ENCODE data around the gene TTLL8.

The TTLL8 gene

DNA sequence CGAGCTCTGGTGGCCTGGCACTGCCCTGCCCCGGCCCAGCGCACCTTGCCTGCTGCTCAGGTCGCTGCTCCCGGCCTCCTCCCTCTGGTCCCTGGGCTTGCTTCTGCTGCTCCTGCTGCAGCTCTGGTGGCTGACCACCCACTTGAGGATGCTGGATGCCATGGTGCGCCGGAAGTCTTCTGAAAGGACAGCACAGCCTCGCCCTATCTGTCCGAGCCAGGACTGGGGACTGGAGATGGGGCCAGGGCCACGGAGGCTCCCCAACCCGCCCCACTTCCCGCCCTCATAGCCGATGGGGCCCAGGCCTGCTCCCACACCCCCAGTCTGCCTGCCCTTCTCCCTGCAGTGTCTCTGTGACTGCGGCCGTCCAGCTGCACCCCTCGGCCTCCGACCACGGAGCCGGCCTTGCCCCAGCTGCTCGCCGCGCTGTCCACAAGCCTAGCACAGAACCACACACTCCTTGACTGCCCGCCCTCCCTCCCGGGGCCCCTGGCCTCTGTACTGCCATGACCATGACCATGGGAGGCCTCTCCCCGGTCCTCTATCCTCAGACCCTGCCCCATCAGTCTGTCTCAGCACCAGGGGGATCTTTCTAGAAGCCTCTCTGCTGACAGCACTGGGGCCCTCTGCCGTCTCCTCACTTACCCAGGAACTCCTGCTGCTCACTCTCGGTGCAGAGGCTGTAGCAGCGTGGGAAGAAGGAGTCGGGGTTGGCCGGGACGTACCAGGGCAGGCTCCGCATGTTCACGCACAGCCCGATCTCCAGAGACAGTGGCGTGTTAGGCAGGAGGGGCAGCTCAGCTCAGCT, 12.7 kb downstream of the TTLL8 start:
- in situ Hi-C loops (cut with MboI; ENCODE audit: low sequenced_read_pairs), result no loop called here

DNA sequence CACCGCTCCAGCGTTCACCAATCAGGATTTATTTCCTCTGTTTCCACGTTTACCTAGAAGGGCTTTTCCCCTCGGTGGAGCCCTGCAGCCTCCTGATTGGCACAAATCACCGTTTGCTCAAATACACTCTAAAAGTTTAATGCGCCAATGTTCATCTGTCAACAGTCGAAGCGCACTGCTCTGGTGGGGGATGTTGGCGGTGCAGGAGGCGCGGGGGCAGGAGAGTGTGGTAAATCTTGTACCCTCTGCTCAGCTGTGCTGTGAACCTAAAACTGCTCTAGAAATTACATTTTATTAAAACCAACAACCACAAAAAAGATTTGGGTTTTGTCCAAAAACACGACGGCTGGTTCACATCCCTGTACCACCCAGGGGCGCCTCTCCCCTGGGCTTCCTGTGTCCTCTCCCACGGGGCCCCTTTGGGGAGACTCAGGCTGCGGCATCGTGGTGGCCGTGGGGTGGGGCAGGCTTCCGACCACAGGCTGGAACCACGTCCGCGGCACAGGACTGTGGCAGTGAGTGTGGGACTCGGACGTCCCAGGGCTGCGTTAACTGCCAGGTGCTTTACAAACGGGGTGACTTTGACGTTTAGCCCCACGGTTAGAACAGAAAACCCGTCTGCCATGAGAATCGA, 13.5 kb downstream of the TTLL8 start:
- in situ Hi-C loops (cut with MboI; ENCODE audit: low sequenced_read_pairs), result no loop called here

DNA sequence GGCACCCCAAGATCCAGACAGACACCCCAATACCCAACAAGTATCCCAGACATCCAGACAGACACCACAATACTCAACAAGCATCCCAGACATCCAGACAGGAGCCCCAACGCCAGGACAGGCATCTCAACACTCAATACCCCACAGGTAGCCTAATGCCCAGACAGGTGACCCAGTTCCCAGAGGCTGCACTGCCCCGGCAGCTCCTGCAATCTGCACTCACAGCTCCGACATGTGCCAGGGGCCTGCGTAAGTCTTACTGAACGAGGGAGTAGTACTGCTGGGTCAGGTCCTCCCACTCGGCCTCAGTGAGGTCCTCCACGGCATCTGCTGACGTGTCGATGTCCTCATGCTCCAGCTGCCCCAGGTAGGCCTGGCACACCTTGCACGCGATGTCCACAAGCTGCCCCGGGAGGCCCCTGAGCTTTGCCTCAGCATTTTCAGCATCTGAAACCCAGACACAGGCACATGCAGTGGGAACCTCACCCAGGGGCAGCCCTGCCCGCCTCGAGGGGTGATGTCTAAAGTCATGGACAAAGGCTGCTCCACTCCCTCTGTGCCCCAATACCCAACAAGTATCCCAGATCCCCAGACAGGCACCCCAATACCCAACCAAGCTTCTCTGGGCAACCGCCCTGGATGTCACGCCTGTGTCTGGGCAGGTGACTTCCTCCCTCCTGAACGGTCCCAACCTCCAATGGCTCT, 16.6 kb downstream of the TTLL8 start:
- in situ Hi-C loops (cut with MboI; ENCODE audit: low sequenced_read_pairs), result no loop called here

DNA sequence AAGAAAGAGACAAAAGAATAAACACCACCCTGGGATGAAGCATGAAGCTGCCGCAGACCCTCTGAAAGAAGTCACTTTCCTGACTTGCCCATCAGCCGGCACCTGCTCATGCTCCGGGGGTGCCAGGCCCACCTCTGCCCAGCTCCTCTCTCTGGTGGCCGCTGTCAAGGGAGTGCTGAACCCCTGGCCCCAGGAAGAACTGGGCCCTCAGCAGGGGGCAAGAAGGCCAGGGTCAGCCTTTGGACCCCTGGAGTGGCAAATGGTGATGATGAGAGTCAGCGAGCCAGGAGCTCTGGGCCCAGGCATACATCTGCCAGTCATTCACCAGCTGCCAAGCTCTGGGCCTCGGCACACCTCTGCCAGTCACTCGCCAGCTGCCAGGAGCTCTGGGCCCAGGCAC, 17.4 kb downstream of the TTLL8 start:
- in situ Hi-C loops (cut with MboI; ENCODE audit: low sequenced_read_pairs), result no loop called here

DNA sequence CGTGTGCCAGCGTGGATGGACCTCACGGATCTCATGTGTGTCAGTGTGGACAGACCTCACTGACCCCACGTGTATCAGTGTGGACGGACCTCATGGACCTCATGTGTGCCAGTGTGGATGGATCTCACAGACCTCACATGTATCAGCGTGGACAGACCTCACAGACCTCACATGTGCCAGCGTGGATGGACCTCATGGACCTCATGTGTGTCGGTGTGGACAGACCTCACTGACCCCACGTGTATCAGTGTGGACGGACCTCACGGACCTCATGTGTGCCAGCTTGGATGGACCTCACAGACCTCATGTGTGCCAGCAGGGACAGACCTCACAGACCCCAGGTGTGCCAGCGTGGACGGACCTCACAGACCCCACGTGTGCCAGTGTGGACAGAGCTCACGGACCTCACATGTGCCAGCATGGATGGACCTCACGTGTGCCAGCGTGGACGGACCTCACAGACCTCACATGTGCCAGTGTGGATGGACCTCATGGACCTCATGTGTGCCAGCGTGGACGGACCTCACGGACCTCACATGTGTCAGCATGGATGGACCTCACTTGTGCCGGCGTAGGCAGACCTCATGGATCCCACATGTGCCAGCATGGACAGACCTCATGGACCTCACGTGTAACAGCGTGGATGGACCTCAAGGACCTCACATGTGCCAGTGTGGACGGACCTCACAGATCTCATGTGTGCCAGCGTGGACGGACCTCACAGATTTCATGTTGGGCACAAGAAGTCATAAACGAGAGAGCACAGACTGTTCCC, 18.2 kb downstream of the TTLL8 start:
- in situ Hi-C loops (cut with MboI; ENCODE audit: low sequenced_read_pairs), result no loop called here

DNA sequence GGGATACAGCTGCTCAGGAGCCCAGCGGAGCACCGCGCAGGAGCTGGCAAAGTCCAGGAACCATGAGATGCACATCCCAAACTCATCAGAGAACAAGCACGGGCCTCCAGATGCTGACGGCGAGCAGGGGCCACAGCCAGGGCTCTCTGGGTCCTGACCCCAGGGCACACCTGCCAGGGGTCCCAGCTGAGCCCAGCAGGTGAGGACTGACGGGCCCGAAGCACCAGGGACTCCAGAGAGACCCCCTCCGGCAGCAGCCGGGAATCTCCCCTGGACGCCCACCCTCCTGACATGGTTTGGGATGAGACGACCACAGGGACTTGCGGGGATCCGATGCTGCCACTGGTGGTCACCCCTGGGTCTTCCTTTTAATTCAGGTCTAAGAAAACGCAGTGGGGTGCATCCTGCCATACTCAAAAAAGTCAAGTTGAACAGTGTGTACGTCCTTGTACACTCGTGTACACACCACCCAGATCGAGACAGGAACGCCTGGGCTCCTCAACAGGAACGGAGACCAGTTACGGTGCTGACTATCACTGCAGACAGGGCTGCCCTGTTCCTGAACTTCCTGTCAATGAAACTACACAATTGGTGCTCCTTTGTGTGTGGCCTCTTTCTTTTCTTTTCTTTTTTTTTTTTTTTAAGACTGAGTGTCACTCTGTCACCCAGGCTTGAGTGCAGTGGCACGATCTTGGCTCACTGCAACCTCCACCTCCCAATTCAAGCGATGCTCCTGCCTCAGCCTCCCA, 21.9 kb downstream of the TTLL8 start:
- in situ Hi-C loops (cut with MboI; ENCODE audit: low sequenced_read_pairs), result no loop called here

DNA sequence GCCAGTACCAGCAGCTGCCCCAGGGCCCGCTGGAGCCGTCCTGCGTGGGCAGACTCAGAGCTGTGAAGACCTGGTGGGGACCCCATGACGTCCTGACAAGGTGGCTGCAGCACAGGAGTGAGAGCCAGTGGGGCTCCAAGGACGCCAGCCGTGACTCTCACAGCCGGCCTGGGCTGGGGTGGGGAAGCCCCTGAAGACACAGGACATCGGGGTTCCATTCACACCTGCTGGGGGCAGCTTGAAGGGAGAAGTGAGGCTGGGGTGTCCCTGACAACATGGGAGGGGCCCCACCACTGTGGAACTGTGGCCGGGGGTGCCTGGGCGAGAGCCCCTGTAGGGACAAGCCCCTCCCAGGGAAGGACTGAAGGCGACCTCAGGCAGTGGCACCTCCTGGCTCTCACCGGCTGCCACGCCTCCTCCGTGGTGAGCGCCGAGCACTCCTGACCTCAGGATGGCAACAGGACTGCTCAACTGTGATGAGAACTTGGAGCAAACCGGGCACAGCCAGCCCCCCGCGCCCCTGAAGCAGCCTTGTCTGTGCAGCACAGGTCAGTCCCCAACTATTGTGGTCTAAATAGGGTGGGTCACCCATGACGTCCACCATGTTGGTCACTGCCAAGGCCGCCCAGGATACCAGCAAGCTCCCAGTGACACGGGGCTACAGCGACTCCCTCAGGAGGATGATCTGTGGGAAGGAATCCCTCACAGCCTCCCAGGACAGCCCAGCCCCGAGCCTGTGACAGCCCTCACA, 22.8 kb downstream of the TTLL8 start:
- in situ Hi-C loops (cut with MboI; ENCODE audit: low sequenced_read_pairs), result no loop called here

DNA sequence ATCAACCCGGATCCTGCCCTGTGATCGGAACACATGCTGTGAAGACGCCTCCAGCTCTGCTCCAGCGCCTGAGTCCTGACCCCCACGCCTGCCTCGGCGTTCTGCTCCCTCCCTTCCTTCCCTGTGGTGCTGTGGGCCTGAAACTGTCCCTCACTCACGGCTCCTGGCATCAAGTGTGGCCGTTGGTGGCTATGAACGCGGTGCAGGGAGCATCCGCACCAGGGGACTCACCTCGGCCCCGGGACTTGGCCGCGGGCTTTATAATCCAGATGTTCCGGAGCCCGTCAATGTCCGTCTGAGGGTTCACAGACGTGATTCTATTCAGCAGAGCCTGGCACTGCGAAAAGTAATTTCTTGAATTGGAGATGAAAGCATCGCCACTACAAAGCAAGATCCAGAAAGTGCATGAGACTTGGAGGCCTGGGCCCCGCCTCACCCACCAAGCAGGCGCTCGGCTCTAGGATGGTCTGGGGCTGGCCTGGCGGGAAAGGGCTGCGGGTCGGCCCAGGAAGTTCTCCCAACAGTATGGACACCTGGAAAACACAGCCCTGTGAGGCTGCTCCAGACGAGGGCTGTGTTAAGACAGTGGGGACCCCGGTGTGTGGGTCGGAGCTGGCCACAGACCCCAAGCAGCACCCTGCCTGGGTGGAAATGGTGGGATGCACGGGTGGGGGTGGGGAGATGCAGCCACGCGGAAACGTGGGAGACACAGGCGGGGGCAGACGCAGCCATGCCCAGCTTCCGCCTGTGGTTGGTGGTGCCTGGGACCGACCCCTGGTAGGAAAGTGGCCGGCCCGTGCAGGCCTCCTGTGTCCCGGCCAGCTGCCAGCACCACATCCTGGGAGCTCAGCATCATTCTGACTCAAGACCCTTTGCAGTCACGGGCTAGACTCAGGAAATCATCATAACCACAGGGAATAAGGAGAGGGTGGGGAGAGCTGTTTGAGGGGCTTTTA, 23.7 kb downstream of the TTLL8 start:
- in situ Hi-C loops (cut with MboI; ENCODE audit: low sequenced_read_pairs), result no loop called here

DNA sequence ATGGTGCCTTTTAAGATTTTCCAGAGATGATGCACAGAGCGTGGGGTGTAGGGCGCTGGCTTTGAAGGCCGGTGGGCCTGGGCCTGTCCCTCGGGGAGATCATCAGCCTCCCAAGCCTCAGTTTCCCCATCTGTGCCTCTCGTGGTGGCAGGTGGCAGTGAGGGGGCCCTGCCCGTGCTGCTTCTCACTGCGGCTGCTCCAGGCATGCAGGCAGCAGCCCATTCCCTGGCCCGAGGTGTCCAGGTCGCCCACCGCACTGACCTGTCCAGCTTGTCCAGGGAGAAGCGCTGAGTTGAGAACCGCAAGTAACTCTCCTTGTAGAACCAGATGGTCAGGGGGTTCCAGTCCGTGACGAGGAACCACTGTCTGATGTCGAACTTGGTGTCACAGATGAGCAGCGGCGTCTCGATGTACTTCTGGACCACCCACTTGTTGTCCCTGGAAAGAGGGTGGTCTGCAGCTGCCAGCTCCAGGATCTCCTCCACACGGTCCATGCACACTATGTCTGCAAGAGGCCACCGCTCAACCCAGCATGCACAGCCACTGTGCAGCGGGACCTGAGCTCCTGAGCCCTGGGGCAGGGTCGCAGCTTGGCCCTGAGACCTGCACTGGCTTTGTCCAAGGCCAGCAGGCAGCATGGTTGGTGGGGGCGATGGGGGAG, 25.0 kb downstream of the TTLL8 start:
- in situ Hi-C loops (cut with MboI; ENCODE audit: low sequenced_read_pairs), result no loop called here

DNA sequence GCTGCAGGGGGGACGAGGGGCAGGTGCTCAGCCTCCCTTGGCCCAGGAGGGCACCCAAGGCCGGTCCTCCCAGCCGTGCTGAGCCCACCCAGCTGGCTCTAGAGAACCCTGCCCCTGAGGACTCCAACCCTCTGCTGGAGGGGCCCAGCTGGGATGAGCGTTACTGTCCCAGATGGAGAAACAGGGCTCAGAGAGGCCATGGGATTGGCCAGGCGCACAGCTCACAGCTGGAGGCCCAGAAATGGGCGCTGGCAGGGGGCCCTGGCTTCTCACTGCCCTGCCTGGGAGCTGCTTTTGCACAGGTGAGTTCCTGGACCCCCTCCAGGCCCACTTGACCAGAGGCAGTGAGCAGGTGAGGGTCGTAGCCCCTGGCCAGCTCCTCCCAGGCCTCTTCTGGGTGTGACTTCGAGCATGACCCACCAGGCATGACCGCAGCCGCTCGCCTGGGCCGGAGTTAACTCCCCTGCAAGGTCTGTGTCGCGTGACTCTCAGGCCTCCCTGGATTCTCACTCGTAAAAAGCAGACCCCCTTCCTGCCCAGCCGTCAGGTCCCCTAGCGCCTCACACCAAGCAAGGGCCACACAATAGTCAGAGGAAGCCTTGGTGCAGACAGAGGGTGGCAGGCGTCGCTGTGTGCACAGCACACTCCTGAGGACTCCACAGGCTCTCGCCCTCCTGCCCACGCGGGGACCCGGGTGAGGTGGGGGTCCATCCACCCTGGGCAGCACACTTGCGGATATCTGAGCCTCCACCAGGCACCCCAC, 25.8 kb downstream of the TTLL8 start:
- in situ Hi-C loops (cut with MboI; ENCODE audit: low sequenced_read_pairs), result no loop called here

DNA sequence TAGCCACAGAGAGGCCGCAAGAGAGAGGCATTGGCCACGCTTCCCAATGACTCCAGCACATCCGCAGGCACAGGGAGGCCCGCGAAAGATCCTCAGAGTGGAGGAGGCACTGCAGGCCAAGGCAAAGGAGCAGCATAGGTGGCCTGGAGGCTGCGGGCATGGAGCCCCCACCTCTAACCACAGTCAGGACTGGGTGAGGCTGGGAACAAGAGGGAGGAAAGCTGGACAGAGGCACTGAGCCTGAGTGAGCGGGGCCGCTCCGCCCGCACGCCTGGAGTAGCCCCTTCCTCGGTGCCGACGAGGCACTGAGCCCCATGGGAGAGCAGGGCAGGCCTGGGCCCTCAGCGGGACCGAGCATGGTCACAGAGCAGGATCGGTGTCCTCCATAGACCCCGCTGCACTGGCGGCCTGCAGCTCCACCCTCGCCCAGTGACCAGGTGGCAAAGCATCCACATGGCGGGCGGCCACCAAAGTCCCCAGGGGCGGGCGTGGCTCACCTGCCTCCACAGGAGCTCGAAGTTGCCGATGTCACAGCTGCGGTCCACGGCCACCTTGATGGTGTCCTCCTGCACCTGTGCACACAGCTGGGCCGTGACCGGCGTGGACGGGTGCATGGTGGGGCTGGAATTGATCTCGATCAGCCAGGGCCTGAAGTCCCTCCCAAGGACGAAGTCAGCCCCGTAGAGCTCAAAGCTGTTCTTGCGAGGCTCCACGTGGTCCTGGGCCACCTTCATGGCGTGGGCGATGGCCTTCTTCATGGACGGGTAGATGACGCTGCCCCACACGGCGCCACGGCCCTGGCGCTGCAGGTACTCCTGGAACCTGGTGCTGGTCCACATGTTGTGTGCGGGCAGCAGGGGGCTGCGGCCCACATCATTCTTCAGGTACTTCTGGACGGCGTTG, 26.7 kb downstream of the TTLL8 start:
- in situ Hi-C loops (cut with MboI; ENCODE audit: low sequenced_read_pairs), result no loop called here

DNA sequence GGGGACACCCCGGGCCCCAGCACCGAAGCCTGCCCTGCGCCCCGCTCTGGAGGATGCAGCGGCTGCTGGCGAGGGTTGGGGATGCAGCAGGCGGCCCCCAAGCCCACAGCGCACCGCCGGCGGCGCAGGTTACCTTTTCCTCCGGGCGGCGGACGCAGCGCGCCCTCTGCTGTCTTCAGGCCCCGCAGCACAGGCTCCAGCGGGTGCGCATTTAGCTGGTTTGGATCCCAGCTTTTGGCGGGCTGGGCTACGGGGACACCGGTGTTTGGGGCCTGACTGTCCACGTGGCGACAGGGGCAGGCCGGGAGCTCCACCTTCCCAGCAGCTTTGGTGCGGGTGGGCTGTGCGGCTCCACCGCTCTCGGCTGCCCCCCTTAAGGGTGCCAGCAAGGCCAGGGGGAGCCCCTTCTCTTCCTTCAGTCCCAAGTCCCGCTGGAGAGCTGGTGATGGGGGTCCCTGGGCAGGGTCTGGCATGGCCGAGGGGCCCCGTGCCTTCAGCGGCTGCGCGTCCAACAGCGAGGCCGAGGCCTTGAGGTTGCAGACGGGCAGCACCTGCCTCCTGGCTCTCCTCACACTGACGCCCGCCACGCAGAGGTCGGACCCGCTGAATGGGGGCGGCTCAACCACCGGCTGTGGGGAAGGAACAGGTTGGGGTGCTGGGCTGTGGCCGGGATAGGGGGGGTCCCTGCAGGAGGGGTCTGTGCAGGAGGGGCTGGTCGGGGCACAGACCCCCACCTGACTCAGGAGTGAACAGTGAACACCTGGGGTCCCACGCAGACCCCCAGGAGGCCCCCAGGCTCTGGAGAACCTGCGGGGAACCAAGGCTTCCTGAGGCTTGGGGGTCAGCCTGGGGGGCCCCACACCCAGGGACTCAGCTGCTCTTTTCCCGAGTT, 27.6 kb downstream of the TTLL8 start:
- in situ Hi-C loops (cut with MboI; ENCODE audit: low sequenced_read_pairs), result no loop called here

DNA sequence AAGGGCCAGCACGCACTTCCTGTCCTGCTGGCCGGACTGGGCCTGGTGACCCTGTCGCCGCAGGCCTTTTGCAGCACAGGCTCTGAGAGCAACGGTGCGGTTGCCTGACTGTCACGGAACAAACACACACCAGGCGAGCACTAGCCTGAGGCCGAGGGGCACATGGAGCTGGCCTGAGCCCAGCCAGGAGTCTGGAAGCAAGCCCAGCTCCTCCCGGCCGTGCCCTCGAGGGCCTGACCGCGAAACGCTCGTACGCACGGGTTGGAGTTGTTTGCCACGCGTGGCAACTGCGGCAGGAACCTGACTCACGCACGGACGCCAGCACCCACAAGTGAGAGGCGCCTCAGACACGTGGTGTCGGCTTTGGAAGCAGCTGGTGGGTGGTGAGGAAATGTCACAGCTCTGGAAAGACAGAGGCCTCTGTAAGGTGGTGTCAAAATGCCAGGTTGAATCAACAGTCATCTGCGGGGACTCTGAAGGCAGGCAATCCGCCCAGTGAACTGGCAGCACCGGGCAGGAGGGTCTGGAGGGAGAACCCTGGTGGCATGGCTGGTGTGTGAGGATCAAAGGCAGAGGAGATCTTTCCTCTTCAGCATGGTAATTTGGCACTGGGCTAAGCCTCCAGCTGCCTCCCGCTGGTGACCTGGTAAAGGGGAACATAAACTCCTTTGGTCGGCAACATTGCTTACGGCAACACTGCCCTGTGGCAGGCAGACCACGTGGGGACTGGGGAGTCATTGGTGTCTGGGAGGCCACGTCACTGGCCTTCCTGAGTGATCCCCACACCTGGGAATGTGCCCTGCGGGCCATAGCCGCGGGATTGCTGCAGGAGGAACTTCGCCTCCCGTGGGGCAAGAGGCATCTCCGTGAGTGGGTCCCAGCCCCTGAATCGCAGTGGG, 30.2 kb downstream of the TTLL8 start:
- in situ Hi-C loops (cut with MboI; ENCODE audit: low sequenced_read_pairs), result no loop called here

DNA sequence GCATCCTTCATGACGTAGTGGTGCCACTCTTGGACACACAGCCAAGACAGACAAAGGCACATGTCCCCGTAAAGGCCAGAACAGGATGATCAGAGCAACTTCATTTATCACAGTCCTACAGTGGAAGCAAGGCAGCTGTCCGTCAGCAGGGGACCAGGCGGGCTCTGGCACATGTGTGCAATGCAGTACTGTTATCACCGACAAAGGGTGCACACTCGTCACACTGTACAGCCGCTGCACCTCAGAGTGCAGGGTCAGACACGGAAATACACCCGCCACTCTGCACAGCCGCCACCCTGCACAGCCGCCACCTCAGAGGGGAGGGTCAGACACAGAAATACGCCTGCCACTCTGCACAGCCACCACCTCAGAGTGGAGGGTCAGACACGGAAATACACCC, 32.1 kb downstream of the TTLL8 start:
- in situ Hi-C loops (cut with MboI; ENCODE audit: low sequenced_read_pairs), result no loop called here
